HG02623 (cell line): Measurements from ENCODE around the gene NIPAL4.
"Not testable (repeated sequence)": the region's sequence is repeated elsewhere in the genome, so short reads cannot be mapped to it uniquely, and the experiment has no call there.

ENCODE experiments used
- ATAC-seq: cut with Tn5 transposase; IDR thresholded peaks from one replicate; pipeline ENCODE4 v1.9.1; 2021; ENCODE audit warnings: moderate library complexity; ENCODE audit not compliant: unreplicated experiment

NIPAL4 gene

GRCh38 chr5:157459715-157460599 is at the start of gene NIPAL4:
TSS of gene NIPAL4 (plus strand) at chr5:157460213. CDS start at chr5:157460321, 108 bp downstream.
- no peak for ATAC-seq

- ATAC-seq: no peak
These were observed 44.2 kb upstream of the NIPAL4 start for GRCh38 chr5:157415838-157416237.

GRCh38 chr5:157419521-157419920 is 40.5 kb upstream of the NIPAL4 start:
- not testable (repeated sequence) for ATAC-seq

- ATAC-seq: not testable (repeated sequence)
These were observed 30.1 kb upstream of the NIPAL4 start for GRCh38 chr5:157429920-157430319.

- peak; percentile 52 for ATAC-seq
These were observed 28.3 kb upstream of the NIPAL4 start for GRCh38 chr5:157431544-157432200.

GRCh38 chr5:157434096-157434495 is 25.9 kb upstream of the NIPAL4 start:
- ATAC-seq: no peak

GRCh38 chr5:157443041-157443549 is 16.9 kb upstream of the NIPAL4 start:
- no peak for ATAC-seq

- ATAC-seq: no peak
These were observed 15.8 kb upstream of the NIPAL4 start for GRCh38 chr5:157444224-157444623.

GRCh38 chr5:157445745-157446411 is 14.1 kb upstream of the NIPAL4 start:
- ATAC-seq: no peak

GRCh38 chr5:157446412-157446935 is 13.5 kb upstream of the NIPAL4 start:
- no peak for ATAC-seq

GRCh38 chr5:157447201-157447637 is 12.8 kb upstream of the NIPAL4 start:
- ATAC-seq: no peak

GRCh38 chr5:157449011-157449723 is 10.8 kb upstream of the NIPAL4 start:
- no peak for ATAC-seq

GRCh38 chr5:157450024-157450423 is 10.0 kb upstream of the NIPAL4 start:
- no peak for ATAC-seq

GRCh38 chr5:157451806-157452205 is 8.2 kb upstream of the NIPAL4 start:
- no peak for ATAC-seq

GRCh38 chr5:157454273-157454672 is 5.7 kb upstream of the NIPAL4 start:
- ATAC-seq: no peak

GRCh38 chr5:157455057-157455456 is 5.0 kb upstream of the NIPAL4 start:
- ATAC-seq: no peak

GRCh38 chr5:157456301-157456700 is 3.7 kb upstream of the NIPAL4 start:
- ATAC-seq: no peak

- no peak for ATAC-seq
These were observed 2.6 kb upstream of the NIPAL4 start for GRCh38 chr5:157457391-157457790.

GRCh38 chr5:157458835-157459234 is 1.2 kb upstream of the NIPAL4 start:
- no peak for ATAC-seq
